Choroid plexus epithelial cell (primary cell): ENCODE measurements around the gene TMEM171.

Experiments used
- DNase-seq: peaks from one replicate; pipeline ENCODE4 v3.0.0-alpha.2; 2010; ENCODE audit warnings: low read depth
- H3K4me3 ChIP-seq: 2 replicates; pipeline ENCODE4 v1.5.1; 2011; ENCODE audit warnings: low read depth, mild to moderate bottlenecking, control low read depth, low read length, moderate library complexity
- CTCF ChIP-seq: conservative IDR thresholded peaks from 2 replicates; pipeline ENCODE4 v1.5.1; 2011; ENCODE audit warnings: low read depth, mild to moderate bottlenecking, control low read depth, inconsistent platforms, low read length, moderate library complexity

TMEM171 gene

DNA sequence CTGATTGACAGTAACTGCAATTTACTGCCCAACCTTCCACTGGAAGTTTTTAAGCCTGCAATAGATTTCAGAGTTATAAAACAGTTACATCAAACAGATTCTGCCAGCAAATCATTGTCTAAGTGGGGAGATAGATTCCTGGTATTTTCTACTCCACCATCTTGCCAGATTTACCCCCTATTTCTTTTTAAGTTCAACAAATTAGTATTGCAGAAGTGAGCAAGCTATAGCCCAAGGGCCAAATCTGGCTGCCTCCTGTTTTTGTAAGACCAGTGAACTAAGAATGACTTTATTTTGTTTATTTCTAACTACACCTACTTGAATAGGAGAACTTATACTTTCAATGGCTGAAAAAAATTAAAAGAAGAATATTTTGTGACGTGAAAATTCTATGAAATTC, 8.8 kb upstream of the TMEM171 start:
- TF ChIP-seq CTCF: no peak
- no peak overlapping the region for H3K4me3 ChIP-seq
- DNase-seq: no peak

GRCh38 chr5:73112359-73112758, 8.0 kb upstream of the TMEM171 start:
- no peak for DNase-seq

DNA sequence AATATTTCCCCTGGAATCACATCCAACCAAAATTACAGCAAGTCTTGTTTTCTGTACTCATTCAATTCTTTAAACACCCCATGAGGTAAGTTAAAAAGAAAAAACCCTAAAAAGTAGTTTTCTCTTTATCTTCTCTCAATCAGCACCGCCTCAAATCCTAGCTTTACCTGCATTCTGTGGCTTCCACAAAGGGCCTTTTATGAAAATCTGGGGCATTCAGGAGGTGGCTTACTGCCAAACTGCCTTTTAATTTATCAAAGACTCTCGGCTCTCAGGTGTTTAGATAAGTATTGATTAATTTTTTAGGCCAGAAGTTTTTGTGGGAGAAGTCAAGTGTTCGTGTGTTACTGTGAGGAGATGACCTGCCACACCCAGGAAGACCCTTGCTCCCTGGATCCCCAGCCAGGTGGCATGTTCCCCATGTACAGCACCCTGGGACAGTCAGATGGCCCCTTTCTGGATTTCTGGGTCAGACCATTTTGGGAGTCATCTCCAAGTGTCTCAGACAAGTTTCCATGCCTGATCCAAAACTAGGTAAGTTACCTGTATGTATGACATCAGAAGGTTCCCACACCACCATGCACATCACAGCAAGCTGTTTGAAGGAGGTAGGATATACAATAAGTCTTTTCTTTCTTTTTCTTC, 6.2 kb upstream of the TMEM171 start:
- DNase-seq: no peak
- TF ChIP-seq CTCF: no peak
- no peak overlapping the region for H3K4me3 ChIP-seq

More at GRCh38 chr5:73112359-73112758, 8.0 kb upstream of the TMEM171 start:
- no peak overlapping the region for H3K4me3 ChIP-seq
- no peak for TF ChIP-seq CTCF

DNA sequence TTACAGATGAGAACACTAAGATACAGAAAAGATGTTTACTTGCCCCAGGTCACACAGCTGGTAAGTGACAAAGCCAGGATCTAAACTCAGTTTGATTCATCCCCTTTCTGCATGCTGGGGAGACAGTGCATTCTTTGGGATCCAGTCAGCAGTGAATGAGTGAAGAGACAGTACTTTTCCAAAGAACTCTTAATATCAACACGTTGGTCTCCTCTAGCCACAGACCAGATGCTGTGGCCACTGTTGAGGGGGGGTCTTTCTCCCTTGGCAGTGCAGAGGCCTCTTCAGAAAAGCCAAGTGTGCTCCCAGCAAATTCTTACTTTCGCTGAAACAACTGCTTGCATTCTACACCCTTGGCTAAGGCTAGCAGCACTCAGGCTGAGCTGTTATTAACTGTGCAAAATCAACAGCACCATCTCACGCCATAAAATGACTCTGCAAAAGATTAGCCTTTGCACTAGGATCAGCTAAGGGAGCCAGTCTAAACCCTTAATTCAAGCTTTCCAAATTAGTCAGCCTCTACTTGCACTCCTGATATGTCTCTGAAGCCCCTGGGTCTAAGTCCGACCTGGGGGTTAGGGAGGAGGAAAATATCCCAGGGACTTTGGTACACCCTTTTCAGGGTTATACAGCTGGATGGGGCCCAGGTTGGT, 4.8 kb upstream of the TMEM171 start:
- no peak overlapping the region for H3K4me3 ChIP-seq
- TF ChIP-seq CTCF: peak; percentile 21
- peak; percentile 90 for DNase-seq

DNA sequence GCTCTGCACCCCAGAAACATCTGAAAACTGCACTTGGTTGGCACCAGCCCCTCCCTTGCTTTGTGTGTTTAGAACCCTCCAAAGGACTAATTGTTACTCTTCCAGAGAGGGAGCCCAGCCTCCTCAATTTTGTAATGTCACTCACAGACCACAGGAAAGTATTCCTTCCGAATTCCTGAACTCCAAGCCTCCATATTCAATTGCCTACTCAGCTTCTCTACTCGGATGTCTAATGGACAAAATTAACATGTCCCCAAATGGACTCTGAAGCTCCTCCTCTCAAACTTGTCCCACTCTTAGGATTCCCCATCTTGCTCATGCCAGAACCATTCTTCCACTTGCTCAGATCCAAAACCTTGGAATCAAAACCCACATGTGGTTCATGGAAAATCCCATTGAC, 3.9 kb upstream of the TMEM171 start:
- DNase-seq: no peak
- TF ChIP-seq CTCF: no peak
- no peak overlapping the region for H3K4me3 ChIP-seq

DNA sequence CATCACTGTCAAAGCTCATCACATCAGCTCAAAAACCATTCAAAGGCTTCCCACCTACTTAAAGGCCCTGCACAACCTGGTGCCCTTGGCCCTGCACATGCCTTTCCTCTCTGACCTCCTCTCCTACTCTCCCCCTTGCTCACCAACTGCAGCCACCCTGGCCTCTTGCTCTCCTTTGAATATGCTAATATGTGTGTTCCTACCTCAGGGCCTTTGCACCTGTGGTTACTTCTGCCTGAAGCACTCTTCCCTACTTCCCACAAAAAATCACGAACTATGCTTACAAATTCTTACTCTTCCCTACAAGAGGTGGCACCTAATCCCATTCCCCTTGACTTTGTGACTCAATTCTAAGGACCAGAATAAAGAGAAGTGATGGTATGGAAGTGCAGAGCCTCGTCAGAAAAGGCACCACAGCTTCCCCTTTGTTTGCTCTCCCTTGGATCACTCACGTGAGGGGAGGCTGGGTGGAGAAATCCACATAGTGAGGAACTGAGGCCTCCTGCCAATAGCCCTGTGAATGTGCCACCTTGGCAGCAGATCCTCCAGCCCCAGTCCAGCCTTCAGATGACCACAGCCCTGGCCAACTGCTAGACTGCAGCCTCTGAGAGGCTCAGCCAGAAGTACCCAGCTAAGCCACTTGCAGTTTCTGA, 3.2 kb upstream of the TMEM171 start:
- no peak for DNase-seq
- no peak for TF ChIP-seq CTCF
- H3K4me3 ChIP-seq: no peak overlapping the region
